GM23338 (cell line): Measurements from ENCODE around the gene PTPRN2. TPM values are rescaled to one million over a fixed set of nuclear protein-coding genes. Genes with fewer than 3 reads are reported as not detected.

Experiments used
- ATAC-seq: fragments of 200-7000 bp; cut with Tn5 transposase; 3 replicates; pipeline ENCODE4 v1.9.1; 2020
- DNase-seq: peaks from one replicate; pipeline ENCODE4 v3.0.0-alpha.2; 2015; ENCODE audit warnings: low spot score
- H2AFZ ChIP-seq: fragments of 200-600 bp; sonication (generic); 2 replicates; pipeline ENCODE4 v1.8.0; 2016; ENCODE audit warnings: antibody characterized with exemption, mild to moderate bottlenecking, moderate library complexity
- H3F3A ChIP-seq: fragments of 200-600 bp; sonication (generic); replicated peaks from 2 replicates; pipeline ENCODE4 v1.8.0; 2017; ENCODE audit warnings: antibody characterized with exemption, mixed run types, low read depth
- H3K27ac ChIP-seq: fragments of 200-600 bp; sonication (generic); 2 replicates; pipeline ENCODE4 v1.6.1; 2016; ENCODE audit warnings: low read depth
- H3K27me3 ChIP-seq: fragments of 200-600 bp; sonication (generic); 2 replicates; pipeline ENCODE4 v1.8.0; 2016; ENCODE audit warnings: mild to moderate bottlenecking, mixed run types, moderate library complexity; ENCODE audit not compliant: insufficient read depth
- H3K36me3 ChIP-seq: fragments of 200-600 bp; sonication (generic); 2 replicates; pipeline ENCODE4 v1.8.0; 2016; ENCODE audit warnings: mild to moderate bottlenecking; ENCODE audit not compliant: insufficient read depth
- H3K4me1 ChIP-seq: fragments of 200-600 bp; sonication (generic); 2 replicates; pipeline ENCODE4 v1.8.0; 2016; ENCODE audit warnings: mild to moderate bottlenecking, moderate library complexity; ENCODE audit not compliant: insufficient read depth
- H3K4me2 ChIP-seq: fragments of 200-600 bp; sonication (generic); 2 replicates; pipeline ENCODE4 v1.7.1; 2017; ENCODE audit warnings: mixed run types
- H3K4me3 ChIP-seq: fragments of 200-600 bp; sonication (generic); 2 replicates; pipeline ENCODE4 v1.6.1; 2016; ENCODE audit warnings: mixed run types
- H3K79me2 ChIP-seq: fragments of 200-600 bp; sonication (generic); replicated peaks from 2 replicates; pipeline ENCODE4 v1.8.0; 2017; ENCODE audit warnings: mild to moderate bottlenecking; ENCODE audit not compliant: insufficient read depth
- H3K9me2 ChIP-seq: fragments of 200-600 bp; sonication (generic); 2 replicates; pipeline ENCODE4 v1.8.0; 2017; ENCODE audit not compliant: insufficient read depth
- H4K20me1 ChIP-seq: fragments of 200-600 bp; sonication (generic); replicated peaks from 2 replicates; pipeline ENCODE4 v1.8.0; 2017; ENCODE audit warnings: mild to moderate bottlenecking; ENCODE audit not compliant: insufficient read depth
- H3K27ac Mint-ChIP-seq: 2 replicates; pipeline ENCODE4 v1.8.0; 2020; ENCODE audit warnings: inconsistent platforms, mild to moderate bottlenecking, moderate library complexity, mixed read lengths
- H3K27me3 Mint-ChIP-seq: 3 replicates; pipeline ENCODE4 v1.8.0; 2022; ENCODE audit warnings: low read depth, mild to moderate bottlenecking, moderate library complexity, mixed read lengths, inconsistent platforms; ENCODE audit not compliant: insufficient read depth, poor library complexity
- H3K36me3 Mint-ChIP-seq: 3 replicates; pipeline ENCODE4 v1.8.0; 2021; ENCODE audit warnings: low read depth, mild to moderate bottlenecking, inconsistent platforms, moderate library complexity, mixed read lengths
- H3K4me1 Mint-ChIP-seq: 3 replicates; pipeline ENCODE4 v1.8.0; 2020; ENCODE audit warnings: mild to moderate bottlenecking, inconsistent platforms, mixed read lengths
- H3K4me3 Mint-ChIP-seq: 3 replicates; pipeline ENCODE4 v1.8.0; 2021; ENCODE audit warnings: moderate library complexity, mild to moderate bottlenecking, inconsistent platforms, mixed read lengths
- H3K9me3 Mint-ChIP-seq: 3 replicates; pipeline ENCODE4 v1.8.0; 2020; ENCODE audit warnings: moderate library complexity, mild to moderate bottlenecking, inconsistent platforms, mixed read lengths
- CREB1 ChIP-seq: fragments of 250-450 bp; sonication (Bioruptor Pico); IDR thresholded peaks from 2 replicates; pipeline ENCODE4 v1.5.0; 2020; ENCODE audit warnings: low read depth, mild to moderate bottlenecking, moderate library complexity
- CTCF ChIP-seq, 2 experiments: fragments of 200-600 bp in 1 of 2; sonication (generic) in 1 of 2; conservative IDR thresholded peaks; 2 replicates each; pipeline versions ENCODE4 v1.5.1 to v1.6.1; 2016 to 2017; ENCODE audit warnings: antibody characterized with exemption in 2 of 2, low read depth in 2 of 2, mild to moderate bottlenecking in 2 of 2, moderate library complexity in 1 of 2
- ETS1 ChIP-seq: IDR thresholded peaks from 2 replicates; pipeline ENCODE4 v1.6.1; 2016; ENCODE audit warnings: antibody characterized with exemption
- EZH2 ChIP-seq: fragments of 200-600 bp; sonication (generic); IDR thresholded peaks from one replicate; pipeline ENCODE4 v1.8.0; 2017; ENCODE audit warnings: antibody characterized with exemption, mild to moderate bottlenecking, low read depth; ENCODE audit not compliant: unreplicated experiment
- JUNB ChIP-seq: IDR thresholded peaks from one replicate; pipeline ENCODE4 v1.6.1; 2016; ENCODE audit warnings: antibody characterized with exemption; ENCODE audit not compliant: unreplicated experiment
- NANOG ChIP-seq: IDR thresholded peaks from 2 replicates; pipeline ENCODE4 v1.6.1; 2016; ENCODE audit warnings: antibody characterized with exemption, borderline replicate concordance
- POLR2AphosphoS5 ChIP-seq: IDR thresholded peaks from 2 replicates; pipeline ENCODE4 v1.6.1; 2016; ENCODE audit warnings: antibody characterized with exemption, low read depth
- REST ChIP-seq: IDR thresholded peaks from one replicate; pipeline ENCODE4 v1.6.1; 2018; ENCODE audit warnings: antibody characterized with exemption; ENCODE audit not compliant: unreplicated experiment
- STAT1 ChIP-seq: IDR thresholded peaks from one replicate; pipeline ENCODE4 v1.6.1; 2016; ENCODE audit warnings: antibody characterized with exemption; ENCODE audit not compliant: unreplicated experiment
- polyA plus RNA-seq: library from polyadenylated mRNA; unstranded; fragments of >200 nt; fragmentation: Nextera tagmentation; extraction: Ambion mirVana; gene quantifications from 2 replicates; pipeline ENCODE4 v1.2.1, GENCODE V29; 2016
- total RNA-seq: library from RNA; depleted of rRNA; stranded (reverse); fragments of >200 nt; shearing (Covaris generic); gene quantifications from 2 replicates; pipeline ENCODE4 v1.2.3, GENCODE V29; 2014
- TF ChIP-seq, protein P1 (sequence below): fragments of 250-450 bp; sonication (Bioruptor Pico); IDR thresholded peaks from 2 replicates; pipeline ENCODE4 v1.5.0; 2020; ENCODE audit warnings: mild to moderate bottlenecking, moderate library complexity

Gene PTPRN2
- total and polyA plus RNA-seq, 2 experiments from 2014 or later = 0.87 to 4.0 TPM

- Mint-ChIP-seq H3K4me1 (peaks cover 35% of the 10 kb centered on the region), H3K36me3 (peaks cover 7% of the 10 kb centered on the region; the same call in 2 of the 3 replicates), H3K9me3 (peaks cover 71% of the 10 kb centered on the region), H3K4me3 (no peak overlapping the region), H3K27ac (no peak overlapping the region), H3K27me3 (peaks cover 15% of the 10 kb centered on the region)
- no peaks in the 10 kb centered on the region for H4K20me1 ChIP-seq
- no peaks in the 10 kb centered on the region for H3K79me2 ChIP-seq
- H3K4me2 ChIP-seq = peak overlapping the region; percentile 70
- H3K27me3 ChIP-seq = peaks cover 3% of the 10 kb centered on the region; the same call in 1 of the 2 replicates
- TF ChIP-seq STAT1 = no peak
- TF ChIP-seq NANOG = no peak
- TF ChIP-seq ETS1 = no peak
- TF ChIP-seq REST = no peak
- TF ChIP-seq, protein P1, sequence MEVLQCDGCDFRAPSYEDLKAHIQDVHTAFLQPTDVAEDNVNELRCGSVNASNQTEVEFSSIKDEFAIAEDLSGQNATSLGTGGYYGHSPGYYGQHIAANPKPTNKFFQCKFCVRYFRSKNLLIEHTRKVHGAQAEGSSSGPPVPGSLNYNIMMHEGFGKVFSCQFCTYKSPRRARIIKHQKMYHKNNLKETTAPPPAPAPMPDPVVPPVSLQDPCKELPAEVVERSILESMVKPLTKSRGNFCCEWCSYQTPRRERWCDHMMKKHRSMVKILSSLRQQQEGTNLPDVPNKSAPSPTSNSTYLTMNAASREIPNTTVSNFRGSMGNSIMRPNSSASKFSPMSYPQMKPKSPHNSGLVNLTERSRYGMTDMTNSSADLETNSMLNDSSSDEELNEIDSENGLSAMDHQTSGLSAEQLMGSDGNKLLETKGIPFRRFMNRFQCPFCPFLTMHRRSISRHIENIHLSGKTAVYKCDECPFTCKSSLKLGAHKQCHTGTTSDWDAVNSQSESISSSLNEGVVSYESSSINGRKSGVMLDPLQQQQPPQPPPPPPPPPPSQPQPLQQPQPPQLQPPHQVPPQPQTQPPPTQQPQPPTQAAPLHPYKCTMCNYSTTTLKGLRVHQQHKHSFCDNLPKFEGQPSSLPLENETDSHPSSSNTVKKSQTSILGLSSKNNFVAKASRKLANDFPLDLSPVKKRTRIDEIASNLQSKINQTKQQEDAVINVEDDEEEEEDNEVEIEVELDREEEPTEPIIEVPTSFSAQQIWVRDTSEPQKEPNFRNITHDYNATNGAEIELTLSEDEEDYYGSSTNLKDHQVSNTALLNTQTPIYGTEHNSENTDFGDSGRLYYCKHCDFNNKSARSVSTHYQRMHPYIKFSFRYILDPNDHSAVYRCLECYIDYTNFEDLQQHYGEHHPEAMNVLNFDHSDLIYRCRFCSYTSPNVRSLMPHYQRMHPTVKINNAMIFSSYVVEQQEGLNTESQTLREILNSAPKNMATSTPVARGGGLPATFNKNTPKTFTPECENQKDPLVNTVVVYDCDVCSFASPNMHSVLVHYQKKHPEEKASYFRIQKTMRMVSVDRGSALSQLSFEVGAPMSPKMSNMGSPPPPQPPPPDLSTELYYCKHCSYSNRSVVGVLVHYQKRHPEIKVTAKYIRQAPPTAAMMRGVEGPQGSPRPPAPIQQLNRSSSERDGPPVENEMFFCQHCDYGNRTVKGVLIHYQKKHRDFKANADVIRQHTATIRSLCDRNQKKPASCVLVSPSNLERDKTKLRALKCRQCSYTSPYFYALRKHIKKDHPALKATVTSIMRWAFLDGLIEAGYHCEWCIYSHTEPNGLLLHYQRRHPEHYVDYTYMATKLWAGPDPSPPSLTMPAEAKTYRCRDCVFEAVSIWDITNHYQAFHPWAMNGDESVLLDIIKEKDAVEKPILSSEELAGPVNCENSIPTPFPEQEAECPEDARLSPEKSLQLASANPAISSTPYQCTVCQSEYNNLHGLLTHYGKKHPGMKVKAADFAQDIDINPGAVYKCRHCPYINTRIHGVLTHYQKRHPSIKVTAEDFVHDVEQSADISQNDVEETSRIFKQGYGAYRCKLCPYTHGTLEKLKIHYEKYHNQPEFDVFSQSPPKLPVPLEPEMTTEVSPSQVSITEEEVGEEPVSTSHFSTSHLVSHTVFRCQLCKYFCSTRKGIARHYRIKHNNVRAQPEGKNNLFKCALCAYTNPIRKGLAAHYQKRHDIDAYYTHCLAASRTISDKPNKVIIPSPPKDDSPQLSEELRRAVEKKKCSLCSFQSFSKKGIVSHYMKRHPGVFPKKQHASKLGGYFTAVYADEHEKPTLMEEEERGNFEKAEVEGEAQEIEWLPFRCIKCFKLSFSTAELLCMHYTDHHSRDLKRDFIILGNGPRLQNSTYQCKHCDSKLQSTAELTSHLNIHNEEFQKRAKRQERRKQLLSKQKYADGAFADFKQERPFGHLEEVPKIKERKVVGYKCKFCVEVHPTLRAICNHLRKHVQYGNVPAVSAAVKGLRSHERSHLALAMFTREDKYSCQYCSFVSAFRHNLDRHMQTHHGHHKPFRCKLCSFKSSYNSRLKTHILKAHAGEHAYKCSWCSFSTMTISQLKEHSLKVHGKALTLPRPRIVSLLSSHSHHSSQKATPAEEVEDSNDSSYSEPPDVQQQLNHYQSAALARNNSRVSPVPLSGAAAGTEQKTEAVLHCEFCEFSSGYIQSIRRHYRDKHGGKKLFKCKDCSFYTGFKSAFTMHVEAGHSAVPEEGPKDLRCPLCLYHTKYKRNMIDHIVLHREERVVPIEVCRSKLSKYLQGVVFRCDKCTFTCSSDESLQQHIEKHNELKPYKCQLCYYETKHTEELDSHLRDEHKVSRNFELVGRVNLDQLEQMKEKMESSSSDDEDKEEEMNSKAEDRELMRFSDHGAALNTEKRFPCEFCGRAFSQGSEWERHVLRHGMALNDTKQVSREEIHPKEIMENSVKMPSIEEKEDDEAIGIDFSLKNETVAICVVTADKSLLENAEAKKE (CRISPR knock-in tag) = no peak
- no peak for TF ChIP-seq JUNB
- no peak for TF ChIP-seq CTCF (conservative IDR thresholded peaks at IDR 0.05; ENCODE audit: low read depth in 2 of 2)
- TF ChIP-seq POLR2AphosphoS5 = no peak
- TF ChIP-seq EZH2 = no peak
- TF ChIP-seq CREB1 (CRISPR knock-in tag) = no peak
- H3K27ac ChIP-seq = no peak overlapping the region
- H3K9me2 ChIP-seq = no peaks in the 10 kb centered on the region
- H3F3A ChIP-seq = no peaks in the 10 kb centered on the region
- no peaks in the 10 kb centered on the region for H3K36me3 ChIP-seq
- DNase-seq (no peak), ATAC-seq (no peak)
- peaks cover 44% of the 10 kb centered on the region for H3K4me1 ChIP-seq
- H2AFZ ChIP-seq = no peak overlapping the region
- H3K4me3 ChIP-seq = no peak overlapping the region
Measured at GRCh38 chr7:158563051-158563450, 24.6 kb downstream of the PTPRN2 start.
